WERI-Rb-1 (cell line): ENCODE measurements around the gene AQP12B.
"Not testable (repeated sequence)": the region's sequence is repeated elsewhere in the genome, so short reads cannot be mapped to it uniquely, and the experiment has no call there.

ENCODE experiments used
- DNase-seq: peaks from one replicate; pipeline ENCODE4 v3.0.0-alpha.2; 2020
- H3K27ac ChIP-seq: fragments of 250-450 bp; sonication (Bioruptor Pico); 2 replicates; pipeline ENCODE4 v1.5.1; 2020; ENCODE audit warnings: mild to moderate bottlenecking, moderate library complexity
- H3K27me3 ChIP-seq: fragments of 250-450 bp; sonication (Bioruptor Pico); 2 replicates; pipeline ENCODE4 v1.5.1; 2021; ENCODE audit warnings: mild to moderate bottlenecking, low read depth, moderate library complexity; ENCODE audit not compliant: insufficient read depth, severe bottlenecking
- H3K36me3 ChIP-seq: fragments of 250-450 bp; sonication (Bioruptor Pico); 2 replicates; pipeline ENCODE4 v1.5.1; 2020; ENCODE audit warnings: mild to moderate bottlenecking, moderate library complexity
- H3K4me3 ChIP-seq: 2 replicates; pipeline ENCODE4 v1.5.1; 2011; ENCODE audit warnings: low read depth, mild to moderate bottlenecking, control low read depth, low read length
- H3K9me3 ChIP-seq: fragments of 250-450 bp; sonication (Bioruptor Pico); 2 replicates; pipeline ENCODE4 v1.5.1; 2021; ENCODE audit warnings: mild to moderate bottlenecking, moderate library complexity; ENCODE audit not compliant: severe bottlenecking
- CTCF ChIP-seq: IDR thresholded peaks from 2 replicates; pipeline ENCODE4 v1.5.1; 2011; ENCODE audit warnings: low read depth, mild to moderate bottlenecking, control low read depth, inconsistent platforms, low read length

Gene AQP12B, protein sequence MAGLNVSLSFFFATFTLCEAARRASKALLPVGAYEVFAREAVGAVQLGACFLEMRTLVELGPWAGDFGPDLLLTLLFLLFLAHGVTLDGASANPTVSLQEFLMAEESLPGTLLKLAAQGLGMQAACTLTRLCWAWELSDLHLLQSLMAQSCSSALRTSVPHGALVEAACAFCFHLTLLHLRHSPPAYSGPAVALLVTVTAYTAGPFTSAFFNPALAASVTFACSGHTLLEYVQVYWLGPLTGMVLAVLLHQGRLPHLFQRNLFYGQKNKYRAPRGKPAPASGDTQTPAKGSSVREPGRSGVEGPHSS

DNA sequence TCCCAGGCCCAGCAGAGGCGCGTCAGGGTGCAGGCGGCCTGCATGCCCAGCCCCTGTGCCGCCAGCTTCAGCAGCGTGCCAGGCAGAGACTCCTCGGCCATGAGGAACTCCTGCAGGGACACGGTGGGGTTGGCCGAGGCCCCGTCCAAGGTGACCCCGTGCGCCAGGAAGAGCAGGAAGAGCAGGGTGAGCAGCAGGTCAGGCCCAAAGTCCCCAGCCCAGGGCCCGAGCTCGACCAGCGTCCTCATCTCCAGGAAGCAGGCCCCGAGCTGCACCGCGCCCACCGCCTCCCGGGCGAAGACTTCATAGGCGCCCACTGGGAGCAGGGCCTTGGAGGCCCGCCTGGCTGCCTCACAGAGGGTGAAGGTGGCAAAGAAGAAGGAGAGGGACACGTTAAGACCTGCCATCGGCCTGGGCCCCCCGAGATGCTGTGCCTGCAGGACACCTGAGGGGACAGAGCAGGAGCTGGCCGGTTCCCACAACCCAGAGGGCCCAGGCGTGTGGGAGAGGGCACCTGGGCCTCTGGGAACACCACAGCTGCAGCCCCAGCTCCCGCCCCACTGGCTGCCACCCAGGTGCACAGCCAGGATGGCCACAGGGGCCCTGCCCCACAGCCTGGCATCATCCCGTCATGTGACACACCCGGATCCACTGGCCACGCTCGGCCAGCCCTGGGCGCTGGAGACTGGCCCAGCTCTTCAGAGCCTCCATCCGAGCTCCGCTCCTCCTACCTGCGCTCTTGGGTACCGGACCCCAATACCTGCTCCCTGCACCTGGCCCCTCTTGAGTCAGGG is at the start of gene AQP12B:
TSS of gene AQP12B (minus strand) at position 455 of the 794 bp plus-strand sequence. CDS start at position 407, 48 bp downstream.
- H3K9me3 ChIP-seq, H3K36me3 ChIP-seq, DNase-seq, H3K27me3 ChIP-seq, H3K27ac ChIP-seq, H3K4me3 ChIP-seq: not testable (repeated sequence)

DNA sequence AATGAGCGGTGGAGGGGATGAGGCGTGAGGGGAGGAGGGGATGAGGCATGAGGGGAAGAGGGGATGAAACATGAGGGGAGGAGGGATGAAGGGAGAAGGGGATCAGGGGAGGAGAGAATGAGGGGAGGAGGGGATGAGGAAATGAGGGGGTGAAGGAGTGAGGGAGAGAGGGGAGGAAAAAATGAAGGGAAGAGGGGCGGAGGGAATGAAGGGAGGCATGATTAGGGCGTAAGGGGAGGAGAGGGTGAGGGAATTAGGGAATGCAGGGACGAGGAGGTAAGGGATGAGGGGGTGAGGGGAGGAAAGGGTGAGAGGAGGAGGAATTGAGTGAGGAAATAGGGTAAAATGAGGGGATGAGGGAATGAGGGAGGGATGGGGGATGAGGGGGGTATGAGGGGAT is 49.5 kb upstream of the AQP12B start:
- no peak for TF ChIP-seq CTCF
- H3K9me3 ChIP-seq = no peaks in the 10 kb centered on the region

GRCh38 chr2:240731178-240731545 is 48.5 kb upstream of the AQP12B start:
- Histone ChIP-seq H3K36me3 (peaks cover 63% of the 10 kb centered on the region), H3K27ac (peak overlapping the region; percentile 80), H3K9me3 (no peaks in the 10 kb centered on the region), H3K4me3 (no peak overlapping the region), H3K27me3 (no peaks in the 10 kb centered on the region)
- no peak for DNase-seq
- TF ChIP-seq CTCF = no peak

More for the DNA sequence above, 49.5 kb upstream of the AQP12B start:
- no peak for DNase-seq
- Histone ChIP-seq H3K27me3 (no peaks in the 10 kb centered on the region), H3K27ac (no peak overlapping the region), H3K4me3 (no peak overlapping the region), H3K36me3 (peaks cover 63% of the 10 kb centered on the region)

GRCh38 chr2:240730501-240731177 is 48.0 kb upstream of the AQP12B start:
- H3K27me3 ChIP-seq = no peaks in the 10 kb centered on the region
- peak overlapping the region; percentile 80 for H3K27ac ChIP-seq
- no peaks in the 10 kb centered on the region for H3K9me3 ChIP-seq
- H3K4me3 ChIP-seq = no peak overlapping the region
- DNase-seq = peak; percentile 92
- TF ChIP-seq CTCF = no peak
- H3K36me3 ChIP-seq = peaks cover 63% of the 10 kb centered on the region

- DNase-seq = no peak
- no peaks in the 10 kb centered on the region for H3K27me3 ChIP-seq
- H3K27ac ChIP-seq = peak overlapping the region; percentile 74; the same call in 1 of the 2 replicates
- H3K9me3 ChIP-seq = no peaks in the 10 kb centered on the region
- H3K4me3 ChIP-seq = no peak overlapping the region
- peaks cover 63% of the 10 kb centered on the region for H3K36me3 ChIP-seq
- no peak for TF ChIP-seq CTCF
Observed at GRCh38 chr2:240728827-240729226, 46.1 kb upstream of the AQP12B start.

DNA sequence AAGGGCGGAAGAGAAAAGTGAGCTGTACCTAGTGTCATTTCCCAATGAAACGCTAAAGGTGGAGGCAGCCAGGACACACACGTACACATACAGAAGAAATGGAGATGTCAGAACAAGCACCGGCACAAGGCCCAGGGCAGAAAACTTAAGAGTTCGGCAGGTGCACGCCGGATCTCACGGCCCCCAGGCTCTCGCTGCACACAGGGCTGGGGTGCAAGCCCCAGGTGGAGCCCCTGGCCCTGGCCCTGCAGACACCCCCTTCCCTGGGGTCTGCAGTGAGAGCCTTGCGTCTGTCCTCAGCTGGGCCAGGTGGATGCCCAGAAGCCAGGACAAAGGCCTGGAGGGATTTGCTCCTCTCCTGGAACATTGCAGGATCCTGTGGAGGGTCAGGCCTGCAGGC is 45.7 kb upstream of the AQP12B start:
- no peak for TF ChIP-seq CTCF
- H3K27ac ChIP-seq = no peak overlapping the region

More for the DNA sequence above, 45.7 kb upstream of the AQP12B start:
- Histone ChIP-seq H3K36me3 (peaks cover 63% of the 10 kb centered on the region), H3K27me3 (no peaks in the 10 kb centered on the region), H3K4me3 (no peak overlapping the region), H3K9me3 (no peaks in the 10 kb centered on the region)
- no peak for DNase-seq
